HG03097 (cell line): ENCODE data around the gene MGAT5.

Experiments used
- ATAC-seq: cut with Tn5 transposase; IDR thresholded peaks from one replicate; pipeline ENCODE4 v1.9.1; 2021; ENCODE audit not compliant: unreplicated experiment, low FRiP score

MGAT5 gene, protein sequence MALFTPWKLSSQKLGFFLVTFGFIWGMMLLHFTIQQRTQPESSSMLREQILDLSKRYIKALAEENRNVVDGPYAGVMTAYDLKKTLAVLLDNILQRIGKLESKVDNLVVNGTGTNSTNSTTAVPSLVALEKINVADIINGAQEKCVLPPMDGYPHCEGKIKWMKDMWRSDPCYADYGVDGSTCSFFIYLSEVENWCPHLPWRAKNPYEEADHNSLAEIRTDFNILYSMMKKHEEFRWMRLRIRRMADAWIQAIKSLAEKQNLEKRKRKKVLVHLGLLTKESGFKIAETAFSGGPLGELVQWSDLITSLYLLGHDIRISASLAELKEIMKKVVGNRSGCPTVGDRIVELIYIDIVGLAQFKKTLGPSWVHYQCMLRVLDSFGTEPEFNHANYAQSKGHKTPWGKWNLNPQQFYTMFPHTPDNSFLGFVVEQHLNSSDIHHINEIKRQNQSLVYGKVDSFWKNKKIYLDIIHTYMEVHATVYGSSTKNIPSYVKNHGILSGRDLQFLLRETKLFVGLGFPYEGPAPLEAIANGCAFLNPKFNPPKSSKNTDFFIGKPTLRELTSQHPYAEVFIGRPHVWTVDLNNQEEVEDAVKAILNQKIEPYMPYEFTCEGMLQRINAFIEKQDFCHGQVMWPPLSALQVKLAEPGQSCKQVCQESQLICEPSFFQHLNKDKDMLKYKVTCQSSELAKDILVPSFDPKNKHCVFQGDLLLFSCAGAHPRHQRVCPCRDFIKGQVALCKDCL

GRCh38 chr2:134253804-134254203 lies at the start of gene MGAT5:
Gene MGAT5 (plus strand): TSS chr2:134254072. CDS start chr2:134254404, 332 bp downstream.
- ATAC-seq, result peak; percentile 1

GRCh38 chr2:134205087-134205486 lies 48.8 kb upstream of the MGAT5 start:
- ATAC-seq, result no peak

GRCh38 chr2:134206031-134206430 lies 47.8 kb upstream of the MGAT5 start:
- ATAC-seq, result no peak

DNA sequence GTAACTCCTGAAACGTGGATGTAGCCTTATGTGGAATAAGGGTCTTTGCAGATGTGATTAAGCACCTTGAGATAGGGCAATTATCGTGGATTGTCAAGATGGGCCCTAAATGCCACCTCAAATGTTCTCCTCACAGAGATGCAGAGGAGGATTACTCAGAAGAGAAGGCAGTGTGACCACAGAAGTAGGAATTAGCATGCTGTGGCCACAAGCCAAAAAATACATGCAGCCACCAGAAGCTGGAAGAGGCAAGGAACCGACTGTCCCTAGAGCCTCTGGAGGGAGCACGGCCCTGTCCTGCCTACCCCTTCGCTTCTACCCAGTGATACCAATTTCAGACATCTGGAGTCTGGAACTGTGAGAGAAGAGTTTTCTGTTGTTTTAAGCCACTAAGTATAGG lies 47.3 kb upstream of the MGAT5 start:
- ATAC-seq, result no peak

DNA sequence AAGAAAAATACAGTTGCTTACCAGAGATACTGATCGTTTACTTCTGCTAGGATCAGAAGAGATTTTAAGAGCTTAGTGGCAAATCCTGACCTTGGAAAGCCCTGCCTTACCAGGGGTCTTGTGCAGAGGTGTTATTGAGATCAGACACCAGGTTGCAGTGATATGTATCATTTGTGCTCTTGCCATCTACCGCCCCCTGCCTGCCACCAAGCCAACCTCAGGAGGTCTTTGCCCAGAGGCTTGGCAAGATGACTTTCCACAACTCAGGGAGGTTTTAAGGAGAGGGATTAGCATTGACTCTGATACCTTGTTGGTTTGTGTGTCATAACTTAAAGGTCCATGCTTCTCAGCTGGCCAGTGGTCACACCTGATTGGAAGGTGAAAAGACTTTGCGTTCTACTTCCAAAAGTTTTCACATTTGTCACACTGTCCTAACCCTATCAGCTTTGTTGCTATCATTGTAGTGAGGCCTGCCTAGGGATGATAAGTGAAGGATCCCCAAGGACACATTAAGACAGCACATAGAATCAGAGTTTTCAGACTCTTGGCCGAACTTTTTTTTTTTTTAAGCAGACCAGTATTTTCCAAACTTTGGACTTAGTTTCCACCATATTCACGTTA lies 46.2 kb upstream of the MGAT5 start:
- no peak for ATAC-seq

- no peak for ATAC-seq
These were observed 45.0 kb upstream of the MGAT5 start for GRCh38 chr2:134208825-134209224.

- ATAC-seq, result no peak
These were observed 41.1 kb upstream of the MGAT5 start for GRCh38 chr2:134212746-134213145.

DNA sequence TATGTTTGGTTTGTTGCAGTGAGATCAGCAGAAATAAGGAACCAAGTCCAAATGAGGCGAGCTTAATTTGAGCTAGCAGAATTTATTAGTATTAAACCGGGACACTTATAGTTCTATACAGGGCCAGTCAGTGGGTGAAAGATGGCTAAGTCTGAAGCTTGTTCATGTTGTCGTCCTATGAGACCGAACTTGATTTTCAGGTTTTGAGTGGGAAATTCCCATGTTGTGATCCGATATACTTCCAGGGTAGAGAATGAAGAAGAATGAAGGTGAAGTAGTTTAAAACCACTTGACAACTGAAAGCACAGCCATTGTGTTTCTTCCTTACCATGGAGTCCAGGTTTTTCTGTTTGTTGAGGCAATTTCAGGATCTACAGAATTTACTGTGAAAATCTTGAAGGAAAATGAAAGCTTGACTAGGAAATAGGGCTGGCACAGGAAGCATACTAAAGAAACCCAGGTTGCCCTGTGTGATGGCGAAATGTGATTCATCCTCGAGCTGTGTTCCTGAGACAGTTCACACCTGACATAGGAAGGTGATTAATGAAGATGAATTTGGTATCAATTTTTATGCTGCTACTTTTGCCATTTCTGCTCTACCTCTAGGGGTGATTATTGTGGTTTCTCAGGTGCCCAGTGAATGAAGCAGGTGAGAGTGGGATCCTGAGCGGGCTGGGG lies 37.6 kb upstream of the MGAT5 start:
- no peak for ATAC-seq

DNA sequence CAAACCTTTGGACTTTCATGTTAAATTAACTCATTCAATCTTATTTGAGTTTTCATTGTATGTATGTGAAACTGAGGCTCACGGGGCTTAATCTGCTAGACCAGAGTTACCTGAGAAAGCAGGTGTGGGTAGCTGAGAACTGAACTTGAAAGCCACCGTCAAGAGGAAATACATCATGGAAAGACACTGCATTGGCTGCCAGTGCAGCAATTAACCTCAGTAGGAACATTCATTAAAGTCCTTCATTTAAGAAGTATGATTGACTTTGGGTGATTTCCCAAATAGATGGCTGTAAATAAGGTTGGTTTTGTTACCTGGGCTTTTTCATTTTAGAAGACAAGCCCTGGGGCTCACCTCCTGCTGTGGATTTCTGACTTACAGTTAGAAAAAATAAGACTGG lies 36.5 kb upstream of the MGAT5 start:
- no peak for ATAC-seq

DNA sequence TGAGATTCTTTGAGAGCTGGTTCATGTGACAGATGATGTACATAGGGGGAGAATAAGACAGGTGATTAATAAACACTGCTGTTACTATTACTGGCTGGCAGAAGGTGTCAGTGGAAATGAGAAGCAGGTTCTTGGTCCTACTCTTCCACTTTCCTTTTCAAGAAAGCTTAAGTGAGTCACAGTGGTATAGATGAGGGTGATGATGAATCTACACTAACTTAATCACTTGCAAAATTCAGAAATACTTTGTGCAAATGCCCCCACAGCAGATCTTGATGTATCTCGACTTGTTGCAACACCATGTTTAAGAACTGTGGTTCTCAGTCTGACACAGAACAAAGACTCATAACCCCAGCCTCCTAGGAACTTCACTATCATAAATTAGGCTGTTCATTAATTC lies 35.9 kb upstream of the MGAT5 start:
- ATAC-seq, result peak; percentile 66

GRCh38 chr2:134218414-134218813 lies 35.5 kb upstream of the MGAT5 start:
- ATAC-seq, result peak; percentile 11

DNA sequence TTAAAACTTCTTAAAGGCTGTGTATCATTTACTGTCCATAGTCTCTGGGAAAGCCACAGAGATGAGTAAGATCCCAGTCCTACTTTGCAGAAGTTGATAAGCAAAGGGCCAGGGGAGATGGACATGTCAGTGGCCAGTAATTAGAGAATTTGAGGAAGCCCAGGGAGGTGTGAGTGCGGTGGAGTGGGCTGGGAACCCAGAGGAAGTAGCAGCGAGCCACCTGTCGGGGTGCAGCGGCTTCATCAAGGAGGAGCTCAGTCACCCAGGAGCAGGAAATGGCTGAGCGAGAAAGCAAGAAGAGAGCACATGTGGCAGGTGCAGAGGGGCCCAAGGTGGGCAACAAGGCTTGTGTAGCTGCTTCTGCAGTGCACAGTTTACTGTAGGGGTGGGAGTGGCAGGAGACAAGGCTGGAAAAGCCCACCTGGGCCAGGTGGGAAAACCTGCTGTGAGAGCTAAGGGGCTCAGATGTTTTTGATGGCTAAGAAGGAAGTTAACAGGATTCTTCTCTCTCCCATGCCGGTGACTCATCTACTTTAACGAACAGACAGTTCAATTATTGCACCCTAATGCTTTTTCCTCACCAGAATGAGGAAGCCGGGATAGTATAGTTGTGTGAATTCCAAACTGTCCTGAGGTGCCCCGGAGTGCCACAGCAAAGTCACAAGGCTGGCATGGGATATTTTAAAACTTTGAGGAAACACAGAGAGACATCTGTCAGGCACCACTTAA lies 34.8 kb upstream of the MGAT5 start:
- ATAC-seq, result no peak

DNA sequence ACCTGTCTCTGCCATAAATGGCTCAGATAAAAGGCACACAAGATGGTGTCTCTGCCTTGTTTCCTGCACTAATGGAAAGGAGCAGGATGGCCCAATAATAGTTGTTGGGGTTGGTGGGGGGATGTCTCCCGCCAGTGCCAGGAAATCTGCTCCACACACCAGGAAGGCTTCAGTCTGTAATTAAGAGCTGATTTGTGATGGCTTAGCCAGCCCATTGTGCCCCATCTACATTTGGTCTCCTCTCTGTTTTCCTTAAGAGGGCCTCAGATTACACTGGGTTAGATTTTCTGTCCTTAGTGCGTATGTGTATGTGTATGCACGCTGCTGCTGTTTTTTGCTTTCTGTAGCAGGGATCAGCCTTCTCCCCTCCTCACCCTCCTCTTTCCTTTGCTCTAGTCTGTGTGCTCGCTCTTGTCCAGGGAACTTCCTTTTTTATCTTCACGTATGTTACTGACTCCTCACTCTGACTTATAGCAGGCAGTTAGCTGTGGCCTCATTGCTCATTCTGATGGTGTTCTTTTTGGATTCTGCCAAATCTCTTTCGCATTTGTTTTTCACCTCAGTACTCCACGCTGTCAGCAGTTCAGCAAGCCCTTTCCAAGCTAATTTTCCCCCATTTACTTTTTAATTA lies 33.4 kb upstream of the MGAT5 start:
- no peak for ATAC-seq

DNA sequence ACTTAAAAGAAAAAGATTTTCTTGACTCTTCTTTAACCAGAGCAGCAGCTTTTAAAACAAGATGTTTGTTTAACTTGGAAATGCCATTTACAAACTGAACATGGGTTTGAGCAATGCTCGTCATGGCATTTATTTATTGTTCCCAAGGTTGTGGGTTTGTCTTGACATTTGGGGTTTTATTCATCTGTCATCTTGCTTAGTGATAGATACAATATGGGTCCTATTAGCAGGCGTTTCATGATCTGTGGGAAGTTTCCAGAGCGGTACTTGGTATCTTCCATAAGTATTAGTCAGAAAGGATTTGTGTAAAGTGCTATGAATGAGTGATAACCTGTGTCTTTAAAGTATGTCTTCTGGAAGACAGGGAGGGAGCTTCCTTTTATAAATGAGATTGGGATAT lies 29.9 kb upstream of the MGAT5 start:
- ATAC-seq, result no peak

GRCh38 chr2:134225173-134225572 lies 28.7 kb upstream of the MGAT5 start:
- no peak for ATAC-seq

- ATAC-seq, result no peak
These were observed 28.0 kb upstream of the MGAT5 start for GRCh38 chr2:134225841-134226240.

DNA sequence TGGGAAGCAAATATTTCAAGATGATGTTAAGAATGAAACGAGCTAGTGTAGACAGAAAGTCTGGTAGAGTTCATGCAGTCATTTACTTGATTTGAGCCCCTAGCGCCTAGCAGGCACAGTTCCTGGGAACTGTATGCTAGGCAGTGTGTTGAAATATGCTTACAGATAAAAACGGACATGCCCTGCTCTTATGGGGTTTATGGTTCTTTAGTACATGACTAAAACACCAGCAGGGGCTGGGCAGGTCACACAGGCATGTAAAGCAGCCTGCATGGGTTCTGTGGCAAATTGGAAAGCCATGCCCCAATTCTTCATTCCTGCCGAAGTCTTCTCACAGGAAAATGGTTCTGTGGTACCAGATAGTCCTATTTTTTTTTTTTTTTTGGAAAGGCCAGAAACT lies 27.3 kb upstream of the MGAT5 start:
- ATAC-seq, result no peak

GRCh38 chr2:134227666-134228065 lies 26.2 kb upstream of the MGAT5 start:
- ATAC-seq, result no peak

GRCh38 chr2:134228493-134228903 lies 25.4 kb upstream of the MGAT5 start:
- no peak for ATAC-seq

GRCh38 chr2:134229540-134229939 lies 24.3 kb upstream of the MGAT5 start:
- no peak for ATAC-seq
